ENCODE results near the gene MBD6.

Gene MBD6

GRCh38 chr12:57523706-57524614, 1.3 kb downstream of the MBD6 start:
- no peak for TF ChIP-seq CTCF (conservative IDR thresholded peaks at IDR 0.05; ENCODE audit: low read length)
- no peak for DNase-seq (ENCODE audit: low read depth)
- H3K4me3 ChIP-seq (ENCODE audit: low read length) = peak overlapping the region; percentile 89

DNA sequence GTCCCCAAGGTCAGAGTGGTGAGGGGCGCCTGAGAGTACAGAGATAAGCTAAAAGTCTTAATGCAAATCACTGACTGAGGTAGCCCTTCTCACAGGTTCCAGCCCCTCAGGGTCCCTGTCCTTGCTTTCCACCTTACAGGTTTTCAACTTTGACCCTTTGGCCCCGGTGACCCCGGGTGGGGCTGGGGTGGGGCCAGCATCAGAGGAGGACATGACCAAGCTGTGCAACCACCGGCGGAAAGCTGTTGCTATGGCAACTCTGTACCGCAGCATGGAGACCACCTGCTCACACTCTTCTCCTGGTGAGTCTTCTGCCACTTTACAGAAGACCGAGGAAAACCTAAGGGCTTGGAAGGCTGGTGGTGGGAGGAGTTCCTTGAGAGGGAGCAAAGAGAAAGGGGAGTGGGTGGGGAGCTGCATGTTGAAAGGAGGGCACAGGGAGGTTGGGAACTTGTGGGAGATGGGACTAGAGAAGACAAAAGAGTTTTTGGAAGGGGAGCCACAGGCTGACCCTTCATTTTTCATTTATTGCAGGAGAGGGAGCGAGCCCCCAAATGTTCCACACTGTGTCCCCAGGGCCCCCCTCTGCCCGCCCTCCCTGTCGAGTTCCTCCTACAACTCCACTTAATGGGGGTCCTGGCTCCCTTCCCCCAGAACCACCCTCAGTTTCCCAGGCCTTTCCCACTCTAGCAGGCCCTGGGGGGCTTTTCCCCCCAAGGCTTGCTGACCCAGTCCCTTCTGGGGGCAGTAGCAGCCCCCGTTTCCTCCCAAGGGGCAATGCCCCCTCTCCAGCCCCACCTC, 2.4 kb downstream of the MBD6 start:
- no peak for DNase-seq (ENCODE audit: low read depth)
- no peak for TF ChIP-seq CTCF (conservative IDR thresholded peaks at IDR 0.05; ENCODE audit: low read length)
- peak overlapping the region; percentile 89 for H3K4me3 ChIP-seq (ENCODE audit: low read length)

- no peak for TF ChIP-seq CTCF (conservative IDR thresholded peaks at IDR 0.05; ENCODE audit: low read length)
- H3K4me3 ChIP-seq (ENCODE audit: low read length) = no peak overlapping the region
- DNase-seq (ENCODE audit: low read depth) = no peak
These were observed 3.2 kb downstream of the MBD6 start for GRCh38 chr12:57525615-57526383.

DNA sequence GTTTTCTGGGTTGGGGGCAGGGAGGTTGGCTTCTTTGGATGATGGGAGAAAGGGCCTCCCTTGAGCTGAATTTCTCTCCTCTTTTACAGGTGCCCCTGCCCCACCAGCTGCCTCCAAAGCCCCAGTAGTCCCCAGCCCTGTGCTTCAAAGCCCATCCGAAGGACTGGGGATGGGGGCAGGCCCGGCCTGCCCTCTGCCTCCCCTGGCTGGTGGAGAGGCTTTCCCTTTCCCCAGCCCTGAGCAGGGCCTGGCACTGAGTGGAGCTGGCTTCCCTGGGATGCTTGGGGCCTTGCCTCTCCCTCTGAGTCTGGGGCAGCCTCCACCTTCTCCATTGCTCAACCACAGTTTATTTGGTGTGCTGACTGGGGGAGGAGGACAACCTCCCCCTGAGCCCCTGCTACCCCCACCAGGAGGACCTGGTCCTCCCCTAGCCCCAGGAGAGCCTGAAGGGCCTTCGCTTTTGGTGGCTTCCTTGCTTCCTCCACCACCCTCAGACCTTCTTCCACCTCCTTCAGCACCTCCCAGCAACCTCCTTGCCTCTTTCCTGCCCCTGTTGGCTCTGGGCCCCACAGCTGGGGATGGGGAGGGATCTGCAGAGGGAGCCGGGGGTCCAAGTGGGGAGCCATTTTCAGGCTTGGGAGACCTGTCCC, 4.0 kb downstream of the MBD6 start:
- H3K4me3 ChIP-seq (ENCODE audit: low read length) = no peak overlapping the region
- TF ChIP-seq CTCF (conservative IDR thresholded peaks at IDR 0.05; ENCODE audit: low read length) = no peak
- no peak for DNase-seq (ENCODE audit: low read depth)

DNA sequence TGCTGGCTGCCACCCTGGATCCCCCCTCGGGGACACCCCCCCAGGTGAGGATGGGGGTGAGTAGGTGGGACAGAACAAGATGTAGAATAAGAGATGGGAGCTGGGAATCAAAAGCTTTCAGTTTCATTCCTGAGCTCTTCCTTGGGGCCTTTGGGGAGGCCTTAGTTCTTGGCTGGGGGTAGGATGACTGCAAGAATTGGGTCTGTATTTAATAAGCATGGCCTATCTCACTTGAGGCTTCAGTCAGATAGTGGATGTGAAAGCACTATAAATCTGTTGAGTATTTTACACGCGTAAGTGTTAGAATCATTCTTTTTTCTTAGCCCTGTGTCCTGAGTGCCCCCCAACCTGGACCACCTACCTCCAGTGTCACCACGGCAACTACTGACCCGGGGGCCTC, 4.6 kb downstream of the MBD6 start:
- H3K4me3 ChIP-seq (ENCODE audit: low read length) = no peak overlapping the region
- no peak for DNase-seq (ENCODE audit: low read depth)
- no peak for TF ChIP-seq CTCF (conservative IDR thresholded peaks at IDR 0.05; ENCODE audit: low read length)

DNA sequence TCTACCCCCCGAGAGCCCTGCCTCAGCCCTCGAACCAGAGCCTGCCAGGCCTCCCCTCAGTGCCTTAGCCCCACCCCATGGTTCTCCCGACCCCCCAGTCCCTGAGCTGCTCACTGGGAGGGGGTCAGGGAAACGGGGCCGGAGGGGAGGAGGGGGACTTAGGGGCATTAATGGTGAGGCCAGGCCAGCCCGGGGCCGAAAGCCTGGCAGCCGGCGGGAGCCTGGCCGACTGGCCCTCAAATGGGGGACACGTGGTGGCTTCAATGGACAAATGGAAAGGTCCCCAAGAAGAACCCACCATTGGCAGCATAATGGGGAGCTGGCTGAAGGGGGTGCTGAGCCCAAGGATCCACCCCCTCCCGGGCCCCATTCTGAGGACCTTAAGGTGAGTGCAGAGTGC, 5.6 kb downstream of the MBD6 start:
- no peak for TF ChIP-seq CTCF (conservative IDR thresholded peaks at IDR 0.05; ENCODE audit: low read length)
- H3K4me3 ChIP-seq (ENCODE audit: low read length) = no peak overlapping the region
- DNase-seq (ENCODE audit: low read depth) = no peak
